Activated T-helper 1 cell treated with anti-CD3 and anti-CD28 coated beads, Interleukin-12 subunit alpha, Interleukin-12 subunit beta, Interleukin-2, Interleukin-4 antibody, amounts not matched to agents 30 ng/mL and 10 ng/mL and 1 ng/mL, durations not matched to agents 14 hours and 24 hours and 36 hours (primary cell): ENCODE data around the gene ERC2. TPM values are rescaled to one million over a fixed set of nuclear protein-coding genes. Genes with fewer than 3 reads are reported as not detected.

Source experiments
- DNase-seq: peaks from one replicate; pipeline ENCODE4 v3.0.0; 2021; ENCODE audit warnings: low spot score
- H3K27ac Mint-ChIP-seq: one replicate; pipeline ENCODE4 v1.8.0; 2021; ENCODE audit warnings: mild to moderate bottlenecking, mixed read lengths
- H3K27me3 Mint-ChIP-seq: one replicate; pipeline ENCODE4 v1.8.0; 2022; ENCODE audit warnings: mild to moderate bottlenecking, moderate library complexity, mixed read lengths; ENCODE audit not compliant: insufficient read depth
- H3K36me3 Mint-ChIP-seq: one replicate; pipeline ENCODE4 v1.8.0; 2021; ENCODE audit warnings: low read depth, mixed read lengths
- H3K4me1 Mint-ChIP-seq: one replicate; pipeline ENCODE4 v1.8.0; 2021; ENCODE audit warnings: low read depth, mixed read lengths
- H3K4me3 Mint-ChIP-seq: one replicate; pipeline ENCODE4 v1.8.0; 2021; ENCODE audit warnings: mild to moderate bottlenecking, moderate library complexity, mixed read lengths
- H3K9me3 Mint-ChIP-seq: one replicate; pipeline ENCODE4 v1.8.0; 2021; ENCODE audit warnings: mixed read lengths
- intact Hi-C: fragments of 100-400 bp; cut with micrococcal nuclease; formaldehyde crosslinking; loops from one replicate; pipeline ENCODE4 v1.15.1; 2024
- total RNA-seq: library from RNA; stranded (reverse); gene quantifications from 2 replicates; pipeline ENCODE4 v1.2.3, GENCODE V29; 2022

The ERC2 gene
- total RNA-seq, 1 donor from 2014 or later: not detected

DNA sequence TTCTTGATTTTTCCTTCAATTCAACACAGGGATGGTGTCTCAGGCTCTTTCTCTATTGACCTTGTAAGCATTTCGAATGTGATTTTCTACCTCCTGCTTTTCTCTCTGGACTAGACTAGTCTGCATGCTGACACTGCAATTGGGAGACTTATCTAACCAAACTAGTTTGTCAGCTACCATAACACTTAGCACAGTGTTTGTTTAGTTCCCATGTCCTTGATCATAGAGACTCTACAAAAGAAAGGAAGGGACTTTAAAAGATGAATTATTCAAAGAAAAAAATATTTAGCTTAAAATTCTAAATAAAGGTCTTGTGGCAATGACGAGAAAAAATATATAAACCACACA, 407.0 kb downstream of the ERC2 start:
- DNase-seq: no peak
- Mint-ChIP-seq H3K4me3 (no peak overlapping the region), H3K27me3 (peaks cover 3% of the 10 kb centered on the region), H3K27ac (no peak overlapping the region), H3K4me1 (no peaks in the 10 kb centered on the region), H3K9me3 (peaks cover 5% of the 10 kb centered on the region), H3K36me3 (no peaks in the 10 kb centered on the region)
- intact Hi-C loops: no loop called here

DNA sequence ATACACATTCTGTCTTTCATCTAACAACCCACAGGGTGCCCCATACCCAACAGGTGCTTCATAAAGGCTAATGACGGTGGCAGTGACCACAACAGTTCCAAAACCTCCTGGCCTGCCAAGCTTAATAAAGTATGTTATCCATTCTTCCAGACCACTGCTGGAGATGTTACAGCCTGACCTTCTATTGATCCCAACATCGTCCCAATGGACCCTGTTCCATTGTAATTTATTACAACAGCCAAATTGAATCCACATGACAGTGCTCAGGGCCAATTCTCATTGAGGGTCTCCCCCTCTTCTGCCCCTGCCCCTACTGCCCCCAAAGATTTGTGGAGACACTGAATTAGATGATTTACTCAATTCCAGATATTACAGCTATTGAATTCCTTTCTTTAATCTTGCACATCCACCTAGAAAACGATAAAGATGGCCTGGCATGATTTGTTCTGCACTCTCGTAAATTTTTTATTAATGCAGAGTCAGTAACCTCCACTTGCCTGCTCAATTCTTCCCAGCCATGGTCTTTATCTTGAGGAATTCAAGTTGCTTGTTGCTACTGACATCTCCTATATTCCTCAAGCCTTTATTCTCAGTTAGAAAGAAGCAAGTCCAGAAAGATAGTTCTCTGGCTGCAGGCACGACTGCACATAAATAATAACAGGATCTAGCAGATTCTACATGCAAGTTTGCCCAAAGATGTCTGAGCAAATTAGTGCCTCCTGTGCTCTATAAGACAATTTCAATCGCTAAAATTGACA, 407.6 kb downstream of the ERC2 start:
- Mint-ChIP-seq H3K4me3 (no peak overlapping the region), H3K27ac (no peak overlapping the region), H3K27me3 (peaks cover 3% of the 10 kb centered on the region), H3K9me3 (peaks cover 1% of the 10 kb centered on the region), H3K4me1 (no peaks in the 10 kb centered on the region), H3K36me3 (no peaks in the 10 kb centered on the region)
- no peak for DNase-seq
- intact Hi-C loops: no loop called here

DNA sequence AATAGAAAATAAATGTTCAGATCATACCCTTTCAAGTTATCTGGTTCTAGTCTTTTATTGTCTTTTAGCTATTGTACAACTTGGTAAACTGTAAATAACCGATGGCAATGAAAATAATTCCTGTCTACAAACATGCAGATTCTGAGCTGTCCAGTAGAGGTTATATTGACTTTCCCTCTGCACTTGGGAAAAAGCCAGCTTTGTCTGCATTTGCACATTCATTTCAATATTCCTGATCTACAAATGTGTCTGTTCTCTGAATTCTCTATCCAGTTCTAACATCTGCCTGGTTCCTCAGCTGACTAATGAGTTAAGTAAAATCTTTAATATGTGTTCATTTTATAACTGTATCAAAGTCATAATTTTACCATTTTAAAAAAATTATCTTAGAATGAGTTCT, 408.5 kb downstream of the ERC2 start:
- H3K4me1 Mint-ChIP-seq: no peaks in the 10 kb centered on the region

DNA sequence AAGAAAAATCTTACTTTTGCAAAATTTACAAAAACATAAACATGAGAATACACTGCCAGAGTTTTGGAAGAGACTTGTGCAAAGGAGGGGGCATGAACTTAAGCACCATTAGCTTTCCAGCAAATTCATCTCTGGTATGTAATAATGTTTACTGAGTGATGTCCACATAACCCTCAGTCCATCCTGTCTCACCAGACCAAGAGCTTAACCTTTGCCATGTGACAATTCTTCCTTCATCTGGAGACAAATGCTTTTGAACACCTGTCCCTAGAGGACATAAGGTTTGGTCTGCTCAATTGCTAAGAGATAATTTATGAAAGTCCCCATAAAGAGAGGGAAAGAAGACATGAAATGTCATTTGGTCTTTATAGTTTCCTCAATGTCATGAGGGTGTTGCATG, 412.3 kb downstream of the ERC2 start:
- intact Hi-C loops: no loop called here
- no peaks in the 10 kb centered on the region for H3K4me1 Mint-ChIP-seq

More for the DNA sequence above, 408.5 kb downstream of the ERC2 start:
- DNase-seq: no peak
- intact Hi-C loops: no loop called here
- Mint-ChIP-seq H3K27ac (no peak overlapping the region), H3K4me3 (no peak overlapping the region), H3K36me3 (no peaks in the 10 kb centered on the region), H3K27me3 (peaks cover 4% of the 10 kb centered on the region), H3K9me3 (no peaks in the 10 kb centered on the region)

DNA sequence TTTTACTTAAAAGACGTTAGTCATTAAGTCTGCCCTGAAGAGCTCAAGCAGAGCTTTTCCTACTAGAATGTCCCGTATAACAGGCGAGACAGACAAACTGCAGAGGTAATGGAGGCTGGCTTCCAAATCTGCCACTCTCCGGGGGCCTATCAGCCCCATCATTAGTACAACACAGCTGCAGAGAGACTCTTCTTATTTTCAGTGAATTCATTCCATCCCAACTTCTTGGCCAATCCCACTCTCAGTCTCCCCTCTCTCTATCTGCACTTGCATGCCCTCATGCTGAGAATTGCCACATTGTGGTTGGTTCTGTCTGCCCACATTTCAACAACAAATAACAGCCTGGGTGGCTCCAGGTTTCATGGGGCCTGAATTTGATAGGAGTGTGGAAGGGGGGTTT, 412.7 kb downstream of the ERC2 start:
- H3K27ac Mint-ChIP-seq: no peak overlapping the region
- H3K36me3 Mint-ChIP-seq: no peaks in the 10 kb centered on the region
- no peaks in the 10 kb centered on the region for H3K4me1 Mint-ChIP-seq
- H3K9me3 Mint-ChIP-seq: no peaks in the 10 kb centered on the region
- peaks cover 2% of the 10 kb centered on the region for H3K27me3 Mint-ChIP-seq
- no peak for DNase-seq
- H3K4me3 Mint-ChIP-seq: no peak overlapping the region
- intact Hi-C loops: no loop called here

More for the DNA sequence above, 412.3 kb downstream of the ERC2 start:
- no peaks in the 10 kb centered on the region for H3K36me3 Mint-ChIP-seq
- DNase-seq: no peak
- H3K27me3 Mint-ChIP-seq: peaks cover 2% of the 10 kb centered on the region
- no peak overlapping the region for H3K27ac Mint-ChIP-seq
- H3K4me3 Mint-ChIP-seq: no peak overlapping the region
- no peaks in the 10 kb centered on the region for H3K9me3 Mint-ChIP-seq

DNA sequence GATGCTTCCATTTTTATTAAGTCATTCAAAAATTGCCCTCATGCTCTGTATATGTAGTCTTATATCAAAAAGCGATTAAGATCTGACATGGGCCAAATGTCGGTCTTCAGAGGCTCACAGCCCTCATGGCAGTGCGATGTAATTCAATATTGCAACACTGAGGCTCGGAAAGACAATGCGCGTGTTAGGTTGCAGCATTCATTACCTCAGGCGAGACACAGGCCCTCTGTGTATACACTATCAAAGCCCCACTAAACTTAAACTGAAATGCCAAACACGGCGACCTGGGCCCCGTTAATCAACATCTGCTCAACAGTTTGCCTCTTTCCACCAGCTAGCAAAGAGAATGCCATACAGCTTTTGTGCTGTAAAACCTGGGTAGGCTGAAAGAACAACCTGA, 413.4 kb downstream of the ERC2 start:
- Mint-ChIP-seq H3K4me3 (no peak overlapping the region), H3K4me1 (no peaks in the 10 kb centered on the region), H3K36me3 (no peaks in the 10 kb centered on the region), H3K27me3 (peaks cover 2% of the 10 kb centered on the region), H3K9me3 (no peaks in the 10 kb centered on the region), H3K27ac (no peak overlapping the region)
- intact Hi-C loops: no loop called here
- no peak for DNase-seq

DNA sequence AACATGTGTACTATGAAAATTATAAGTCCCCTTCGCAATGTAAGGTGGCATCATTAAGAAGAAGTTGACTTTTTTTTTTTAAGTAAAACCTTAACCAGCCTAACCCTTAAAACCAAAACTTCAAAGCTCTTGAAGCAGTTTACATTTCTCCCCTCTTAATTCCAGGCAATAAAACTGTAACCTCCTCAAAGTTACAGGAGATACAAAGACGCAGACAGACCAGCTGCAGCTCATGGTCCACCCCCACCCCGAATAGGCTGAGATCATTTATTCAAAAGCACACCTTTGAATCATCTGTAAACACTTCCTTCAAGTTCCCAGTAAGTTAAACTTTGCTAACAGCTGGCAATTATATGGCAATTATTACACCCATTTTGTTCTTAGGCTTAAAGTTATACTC, 414.5 kb downstream of the ERC2 start:
- peaks cover 2% of the 10 kb centered on the region for H3K27me3 Mint-ChIP-seq
- no peak overlapping the region for H3K27ac Mint-ChIP-seq
- intact Hi-C loops: no loop called here
- no peaks in the 10 kb centered on the region for H3K9me3 Mint-ChIP-seq
- H3K4me1 Mint-ChIP-seq: no peaks in the 10 kb centered on the region
- no peak for DNase-seq
- H3K4me3 Mint-ChIP-seq: no peak overlapping the region
- no peaks in the 10 kb centered on the region for H3K36me3 Mint-ChIP-seq

DNA sequence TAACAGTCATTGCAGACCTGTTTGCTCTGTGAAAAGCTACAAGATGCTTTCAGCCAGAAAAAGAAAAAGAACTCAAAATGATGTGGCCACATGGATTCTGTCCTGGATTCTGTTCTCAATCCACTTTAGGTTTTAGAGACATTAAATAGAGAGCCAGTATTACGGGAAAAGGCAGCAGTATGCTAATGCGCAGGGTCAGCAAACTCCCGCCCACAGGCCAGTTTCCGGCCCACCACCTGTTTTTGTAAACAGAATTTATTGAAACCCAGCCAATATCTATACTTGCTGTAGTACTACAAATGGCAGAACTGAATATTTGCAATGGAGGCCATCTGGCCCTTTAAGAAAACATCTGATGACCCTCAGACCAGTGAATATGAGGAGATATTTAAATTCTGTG, 416.1 kb downstream of the ERC2 start:
- intact Hi-C loops: no loop called here
- DNase-seq: no peak
- H3K36me3 Mint-ChIP-seq: no peaks in the 10 kb centered on the region
- no peaks in the 10 kb centered on the region for H3K4me1 Mint-ChIP-seq
- H3K4me3 Mint-ChIP-seq: no peak overlapping the region
- H3K9me3 Mint-ChIP-seq: no peaks in the 10 kb centered on the region
- peaks cover 2% of the 10 kb centered on the region for H3K27me3 Mint-ChIP-seq
- no peak overlapping the region for H3K27ac Mint-ChIP-seq

DNA sequence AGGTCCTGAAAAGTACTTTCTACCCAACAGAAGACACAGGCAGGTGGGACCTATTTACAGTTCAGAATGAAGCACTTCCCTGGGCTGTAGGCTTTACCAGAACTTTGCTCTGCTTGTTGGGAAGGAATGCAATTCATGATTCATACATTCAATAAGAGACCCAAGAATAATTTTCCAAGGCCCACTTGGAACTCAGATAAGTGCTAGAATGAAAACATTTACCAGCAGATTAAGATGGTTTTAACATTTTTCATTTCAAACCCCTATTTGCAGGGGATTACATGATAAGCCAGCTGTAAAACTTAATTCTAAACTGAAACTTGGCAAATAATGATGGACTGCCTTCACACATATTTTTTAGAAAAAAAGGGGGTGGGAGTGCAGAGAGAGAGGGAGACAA, 417.2 kb downstream of the ERC2 start:
- intact Hi-C loops: no loop called here
- no peak overlapping the region for H3K4me3 Mint-ChIP-seq
- peaks cover 7% of the 10 kb centered on the region for H3K27me3 Mint-ChIP-seq
- no peak for DNase-seq
- no peaks in the 10 kb centered on the region for H3K4me1 Mint-ChIP-seq
- no peaks in the 10 kb centered on the region for H3K36me3 Mint-ChIP-seq
- no peaks in the 10 kb centered on the region for H3K9me3 Mint-ChIP-seq
- H3K27ac Mint-ChIP-seq: no peak overlapping the region

DNA sequence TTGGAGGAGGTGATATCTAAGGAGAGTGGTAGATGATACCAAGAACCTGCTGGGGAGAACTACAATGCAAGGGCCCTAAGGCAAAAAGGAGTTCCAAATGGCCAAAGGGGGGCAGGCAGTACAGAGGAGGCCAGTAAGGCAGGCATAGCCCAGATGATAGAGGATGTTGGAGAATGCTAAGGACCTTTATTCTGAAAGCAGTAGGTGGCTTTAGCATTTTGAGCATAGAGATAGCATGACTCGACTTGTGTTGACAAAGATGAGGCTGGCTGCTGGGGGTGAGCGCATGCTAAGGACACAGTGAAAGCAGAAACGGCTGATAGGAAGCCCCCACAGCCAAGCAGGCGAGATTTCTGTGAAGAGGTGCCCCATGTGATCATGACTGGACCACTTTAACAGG, 419.3 kb downstream of the ERC2 start:
- H3K27ac Mint-ChIP-seq: no peak overlapping the region
- peaks cover 5% of the 10 kb centered on the region for H3K27me3 Mint-ChIP-seq
- no peaks in the 10 kb centered on the region for H3K4me1 Mint-ChIP-seq
- no peak for DNase-seq
- no peaks in the 10 kb centered on the region for H3K36me3 Mint-ChIP-seq
- no peak overlapping the region for H3K4me3 Mint-ChIP-seq
- intact Hi-C loops: no loop called here
- H3K9me3 Mint-ChIP-seq: no peaks in the 10 kb centered on the region

DNA sequence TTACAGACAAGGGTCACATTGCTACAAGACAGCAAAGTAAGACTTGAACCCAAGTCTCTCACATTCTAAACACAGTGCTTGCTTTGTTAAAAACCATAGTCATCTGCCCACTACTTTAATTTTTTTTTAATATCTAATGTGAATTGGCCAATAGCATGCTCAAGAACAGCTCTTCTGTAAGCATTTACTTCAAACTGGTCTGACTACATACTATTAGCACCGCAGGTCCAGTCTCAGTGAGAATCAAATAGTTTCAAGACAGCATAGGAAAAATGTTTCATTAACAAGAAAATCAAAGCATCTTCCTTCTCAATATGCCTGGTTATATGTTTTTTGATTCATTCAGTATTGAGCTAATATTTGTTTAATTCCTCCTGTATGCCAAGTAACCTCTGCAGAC, 419.9 kb downstream of the ERC2 start:
- Mint-ChIP-seq H3K4me1 (no peaks in the 10 kb centered on the region), H3K36me3 (no peaks in the 10 kb centered on the region), H3K27me3 (peaks cover 5% of the 10 kb centered on the region), H3K4me3 (no peak overlapping the region), H3K27ac (no peak overlapping the region), H3K9me3 (no peaks in the 10 kb centered on the region)
- no peak for DNase-seq
- intact Hi-C loops: no loop called here

DNA sequence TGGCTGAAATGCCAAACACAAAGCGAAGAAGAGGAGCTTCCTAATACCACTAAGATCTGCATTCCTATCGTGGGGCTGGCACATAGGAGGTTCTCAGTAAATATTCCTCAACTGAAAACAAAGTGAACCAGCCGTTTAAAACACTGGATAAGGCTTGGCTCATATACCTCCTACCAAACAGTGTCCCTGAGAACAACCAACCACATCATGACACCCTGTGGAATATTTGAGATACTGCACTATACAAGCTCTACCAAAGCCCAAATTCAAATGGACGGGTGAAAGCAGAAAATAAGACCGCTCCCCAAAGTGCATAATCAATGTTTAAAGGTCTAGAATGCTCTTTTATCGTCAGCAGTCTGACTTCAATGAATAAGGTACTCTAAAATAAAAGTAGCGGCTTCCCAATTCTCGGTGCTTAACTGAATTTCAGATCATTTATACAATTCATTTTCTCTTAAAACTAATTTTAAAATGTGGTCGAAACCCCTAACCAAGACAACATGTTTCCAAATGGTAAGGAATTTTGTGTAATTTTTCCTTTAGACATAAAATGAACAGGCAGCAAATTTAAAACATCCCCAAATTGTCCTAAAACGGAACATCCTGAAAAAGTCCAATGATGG, 425.8 kb downstream of the ERC2 start:
- no peaks in the 10 kb centered on the region for H3K9me3 Mint-ChIP-seq
- H3K4me1 Mint-ChIP-seq: no peaks in the 10 kb centered on the region
- no peaks in the 10 kb centered on the region for H3K36me3 Mint-ChIP-seq
- H3K27ac Mint-ChIP-seq: no peak overlapping the region
- no peak for DNase-seq
- peaks cover 5% of the 10 kb centered on the region for H3K27me3 Mint-ChIP-seq
- intact Hi-C loops: no loop called here
- no peak overlapping the region for H3K4me3 Mint-ChIP-seq

DNA sequence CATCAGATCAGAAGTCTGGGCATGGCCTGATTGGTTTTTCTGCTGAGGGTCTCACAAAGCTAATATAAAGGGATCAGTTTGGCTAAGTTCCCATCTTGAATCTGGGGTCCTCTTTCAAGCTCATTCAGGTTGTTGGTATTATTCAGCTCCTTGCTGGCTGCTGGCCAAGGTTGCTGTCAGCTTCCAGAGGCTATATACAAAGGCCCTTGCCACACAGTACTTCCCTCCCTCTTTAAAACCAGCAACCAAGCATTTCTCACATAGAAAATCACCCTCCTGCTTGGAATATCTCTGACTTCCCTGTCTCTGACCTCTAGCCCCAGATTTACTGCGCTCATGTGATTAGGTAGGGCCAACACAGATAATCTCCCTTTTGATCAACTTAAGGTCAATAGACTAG, 442.9 kb downstream of the ERC2 start:
- Mint-ChIP-seq H3K4me1 (no peaks in the 10 kb centered on the region), H3K27me3 (no peaks in the 10 kb centered on the region)
- intact Hi-C loops: no loop called here

DNA sequence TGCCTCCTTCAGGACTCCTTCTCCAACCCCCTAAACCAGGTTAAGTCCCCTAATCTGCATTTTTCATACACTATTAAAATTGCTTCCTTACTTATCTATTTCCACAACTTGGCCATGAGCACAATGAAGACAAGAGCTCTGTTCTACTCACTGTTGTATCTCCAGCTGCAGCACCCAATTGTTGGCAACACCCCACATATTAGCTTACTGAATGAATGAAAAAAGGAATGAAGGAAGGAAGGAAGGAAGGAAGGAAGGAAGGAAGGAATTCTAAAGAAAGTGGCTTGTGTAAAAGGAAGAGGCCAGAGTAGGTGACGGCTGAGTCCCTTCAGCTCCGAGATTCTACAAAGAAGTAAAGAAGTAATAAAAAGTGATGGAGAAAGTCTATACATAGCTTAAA, 444.7 kb downstream of the ERC2 start:
- Mint-ChIP-seq H3K9me3 (no peaks in the 10 kb centered on the region), H3K36me3 (no peaks in the 10 kb centered on the region), H3K27me3 (no peaks in the 10 kb centered on the region), H3K4me3 (no peak overlapping the region), H3K4me1 (no peaks in the 10 kb centered on the region), H3K27ac (no peak overlapping the region)
- intact Hi-C loops: no loop called here
- no peak for DNase-seq

More for the DNA sequence above, 442.9 kb downstream of the ERC2 start:
- no peak overlapping the region for H3K27ac Mint-ChIP-seq
- no peak for DNase-seq
- H3K4me3 Mint-ChIP-seq: no peak overlapping the region
- H3K36me3 Mint-ChIP-seq: no peaks in the 10 kb centered on the region
- H3K9me3 Mint-ChIP-seq: no peaks in the 10 kb centered on the region
